ENCODE measurements around the gene NGFR. TPM values are rescaled to one million over a fixed set of nuclear protein-coding genes. Genes with fewer than 3 reads are reported as not detected.

NGFR gene
- total and polyA plus RNA-seq, 8 donors: 1.1 to 6.6 (median 3.1) TPM; not detected in 1

GRCh38 chr17:49491192-49491769, 3.8 kb upstream of the NGFR start:
- H3K4me1 ChIP-seq: peaks cover 14 to 19% (median 18%) of the 10 kb centered on the region in 4 donors
- DNase-seq: no peak
- no peaks in the 10 kb centered on the region for H3K36me3 ChIP-seq
- TF ChIP-seq POLR2A (IDR thresholded peaks at IDR 0.05) (no peak), POLR2AphosphoS5 (IDR thresholded peaks at IDR 0.05) (no peak), EP300 (IDR thresholded peaks at IDR 0.05) (no peak), CTCF (IDR thresholded peaks at IDR 0.05) (no peak)
- intact Hi-C loops (cut with DNase I; ENCODE audit: low total_unique reads): no loop called here
- no peak overlapping the region for H3K4me3 ChIP-seq
- WGBS, 5 donors: 38 to 53% (median 43%) methylated on average over 5 of the region's 5 CpGs
- no peaks in the 10 kb centered on the region for H3K9me3 ChIP-seq
- peaks cover 0 to 71% (median 25%) of the 10 kb centered on the region in 3 donors for H3K27me3 ChIP-seq
- H3K27ac ChIP-seq: no peak overlapping the region

- Histone ChIP-seq H3K27me3 (peaks cover 0 to 81% (median 50%) of the 10 kb centered on the region in 3 donors), H3K9me3 (no peaks in the 10 kb centered on the region), H3K4me3 (peak overlapping the region; percentile 48 to 59 (median 54)), H3K27ac (peak overlapping the region in 1 of 5 donors; percentile 76), H3K36me3 (no peaks in the 10 kb centered on the region), H3K4me1 (peaks cover 30 to 39% (median 38%) of the 10 kb centered on the region in 4 donors)
- intact Hi-C loops (cut with DNase I; ENCODE audit: low total_unique reads): no loop called here
- WGBS, 5 donors: 35 to 49% (median 42%) methylated on average over 16 to 17 of the region's 17 CpGs
- TF ChIP-seq POLR2AphosphoS5 (IDR thresholded peaks at IDR 0.05) (no peak), CTCF (IDR thresholded peaks at IDR 0.05) (no peak), POLR2A (IDR thresholded peaks at IDR 0.05) (no peak)
- DNase-seq: no peak
Observed at GRCh38 chr17:49494399-49494985, 601 bp upstream of the NGFR start.

GRCh38 chr17:49495842-49496182, 719 bp downstream of the NGFR start:
- peak overlapping the region in 1 of 5 donors; percentile 76 for H3K27ac ChIP-seq

More at GRCh38 chr17:49495842-49496182, 719 bp downstream of the NGFR start:
- Histone ChIP-seq H3K36me3 (no peaks in the 10 kb centered on the region), H3K4me3 (peak overlapping the region; percentile 48 to 59 (median 54)), H3K27me3 (peaks cover 0 to 85% (median 63%) of the 10 kb centered on the region in 3 donors), H3K9me3 (no peaks in the 10 kb centered on the region), H3K4me1 (peaks cover 30 to 39% (median 38%) of the 10 kb centered on the region in 4 donors)
- no peak for TF ChIP-seq EP300 (IDR thresholded peaks at IDR 0.05)
- TF ChIP-seq POLR2AphosphoS5 (IDR thresholded peaks at IDR 0.05): no peak
- no peak for TF ChIP-seq CTCF (IDR thresholded peaks at IDR 0.05)
- no peak for TF ChIP-seq POLR2A (IDR thresholded peaks at IDR 0.05)
- DNase-seq: no peak
- intact Hi-C loops (cut with DNase I; ENCODE audit: low total_unique reads): loop anchor here (5.0 kb wide), 1 partner anchor 61 kb away; no protein-coding TSS in a partner anchor
- 1 to 3% (median 2%) methylated on average over 14 to 22 of the region's 22 CpGs for WGBS, 5 donors
